Stimulated activated CD4-positive, alpha-beta T cell treated with anti-CD3 and anti-CD28 coated beads, Interleukin-1b, Interleukin-23, amount 100 ng/mL, for 24 hours (primary cell): ENCODE results near the gene ASIC2.

ENCODE experiments used
- DNase-seq, 4 experiments: peaks; one replicate each; pipeline ENCODE4 v3.0.0-alpha.2; 2020; ENCODE audit warnings: low read depth in 4 of 4, low spot score in 1 of 4

Gene ASIC2

DNA sequence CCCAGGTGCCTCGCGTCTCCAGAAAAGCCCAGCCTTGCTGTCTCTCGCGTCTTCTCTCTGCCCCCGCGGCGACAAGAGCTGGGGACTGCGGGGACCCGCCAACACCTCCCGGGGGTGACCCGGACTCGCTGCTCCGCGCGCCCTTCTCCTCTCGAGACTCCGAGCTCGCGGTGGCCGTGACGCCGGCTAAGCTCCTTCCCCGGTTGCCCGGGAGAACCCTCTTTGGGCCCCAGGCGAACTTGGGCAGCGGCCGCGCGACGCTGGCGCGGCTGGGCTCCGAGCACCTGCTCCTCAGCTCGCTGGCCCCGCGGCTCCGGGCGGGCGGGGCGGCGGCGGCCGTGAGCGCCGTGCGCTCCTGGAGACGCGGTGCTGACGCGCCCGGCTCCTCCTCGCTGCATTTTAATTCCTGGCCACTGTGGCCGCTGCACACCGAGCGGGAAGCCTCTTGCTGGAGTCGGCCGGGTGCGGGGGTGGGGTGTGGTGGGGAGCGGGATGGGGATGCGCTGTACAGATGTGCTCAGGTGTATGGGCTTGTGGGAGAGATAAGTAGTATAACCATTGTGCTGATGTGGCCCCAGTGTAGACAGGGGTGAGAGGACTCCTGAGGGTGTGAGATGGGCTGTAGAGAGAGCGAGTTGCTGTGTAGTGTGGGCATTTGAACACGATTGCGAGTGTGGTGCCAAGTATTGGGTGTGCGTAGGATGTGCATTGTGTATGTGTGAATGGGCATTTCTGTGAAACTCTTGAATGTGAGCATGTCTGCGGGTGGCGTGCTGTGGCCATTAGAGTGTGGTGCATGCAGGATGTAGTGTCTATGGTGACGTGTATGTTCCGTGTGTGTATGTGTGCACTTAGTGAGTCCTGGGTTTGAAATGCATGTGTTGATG is at the start of gene ASIC2:
Gene ASIC2, minus strand, starts transcription at position 315 of the 887 bp plus-strand sequence.
- DNase-seq: no peak

DNA sequence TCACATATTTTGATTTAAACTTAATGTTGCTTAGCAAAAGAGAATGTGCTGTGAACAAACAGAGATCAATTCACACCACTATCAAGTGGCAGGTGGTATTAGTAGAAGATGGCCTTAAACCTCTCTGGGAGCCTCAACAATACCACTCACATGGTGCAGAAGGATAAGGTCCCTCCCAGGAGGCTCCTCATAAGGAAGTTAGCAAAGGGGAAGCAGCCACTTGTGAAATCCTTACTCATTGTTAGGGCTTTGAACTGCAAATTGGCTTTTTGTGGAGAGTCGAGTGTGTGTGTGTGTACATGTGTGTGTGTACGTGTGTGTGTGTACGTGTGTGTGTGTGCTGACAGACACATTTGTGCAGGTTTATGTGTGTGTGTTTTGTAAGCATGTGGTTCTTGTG is 48.9 kb upstream of the ASIC2 start:
- no peak for DNase-seq

DNA sequence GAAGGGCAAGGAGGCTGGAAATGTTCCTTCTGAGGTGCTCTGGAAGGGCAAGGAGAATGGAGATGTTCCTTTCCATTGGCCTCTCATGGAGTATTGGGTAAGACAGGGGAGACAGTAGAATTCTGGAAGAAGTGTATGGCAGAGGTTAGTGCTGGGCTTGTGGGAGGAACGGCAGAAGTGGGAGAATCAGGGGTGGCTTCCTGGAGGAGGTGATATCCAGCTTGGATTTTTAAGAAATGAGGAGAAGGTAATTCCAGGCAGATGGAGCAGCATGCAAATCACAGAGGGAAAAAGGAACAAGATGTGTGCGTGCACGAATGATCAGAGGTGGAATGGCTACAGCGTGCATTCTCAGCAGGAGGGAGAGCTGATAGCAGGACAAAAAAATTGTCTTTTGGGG is 45.1 kb upstream of the ASIC2 start:
- DNase-seq: no peak

DNA sequence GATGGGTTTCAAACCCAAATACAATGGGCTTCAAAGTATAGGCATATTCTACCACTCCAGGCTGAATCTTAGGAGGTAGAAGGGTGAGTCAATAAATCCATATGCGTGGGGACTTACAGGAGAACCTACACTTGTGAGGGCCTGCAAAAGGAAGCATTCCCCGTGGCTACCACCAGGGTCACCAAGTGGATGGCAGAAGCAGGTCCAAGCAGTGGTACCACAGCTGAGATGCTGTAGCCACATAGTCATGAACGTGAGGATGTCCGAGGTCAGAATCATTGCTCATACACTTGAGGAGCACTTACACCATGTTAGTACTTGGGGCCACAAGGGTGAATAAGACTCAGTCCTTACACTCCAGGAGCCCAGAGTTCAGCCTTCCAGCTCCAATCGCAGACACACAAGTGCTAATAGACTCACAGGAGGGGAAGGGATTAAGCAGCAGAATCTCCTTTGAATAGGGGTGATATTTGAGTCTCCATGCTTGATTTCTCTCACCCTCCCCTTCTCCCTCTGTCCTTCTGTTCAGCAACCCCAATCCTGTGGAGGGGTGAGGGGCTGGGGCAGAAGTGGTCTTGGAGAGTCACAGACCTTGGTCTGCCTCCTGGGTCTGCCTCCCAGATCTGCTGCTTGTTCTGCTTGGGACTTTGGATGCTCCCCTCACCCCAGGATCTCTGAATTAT is 42.5 kb upstream of the ASIC2 start:
- no peak for DNase-seq

DNA sequence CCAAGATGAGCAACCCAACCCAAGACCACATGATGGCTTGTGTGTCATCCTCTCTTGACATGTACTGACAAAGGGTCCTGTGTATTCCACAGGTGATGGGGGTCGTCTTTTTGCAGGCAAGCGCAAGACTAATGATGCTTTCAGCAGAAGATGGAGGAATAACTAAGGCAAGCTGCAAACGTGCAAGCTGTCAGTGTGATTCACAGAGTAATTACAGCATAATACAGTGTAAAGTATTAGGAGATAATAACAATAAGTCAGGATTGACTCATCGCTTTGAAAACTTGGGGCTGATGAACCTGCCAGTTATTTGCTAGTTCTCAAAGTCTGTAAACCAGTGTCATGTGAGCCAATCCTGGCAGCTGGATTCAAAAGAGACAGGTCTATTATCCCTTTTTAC is 41.6 kb upstream of the ASIC2 start:
- no peak for DNase-seq

DNA sequence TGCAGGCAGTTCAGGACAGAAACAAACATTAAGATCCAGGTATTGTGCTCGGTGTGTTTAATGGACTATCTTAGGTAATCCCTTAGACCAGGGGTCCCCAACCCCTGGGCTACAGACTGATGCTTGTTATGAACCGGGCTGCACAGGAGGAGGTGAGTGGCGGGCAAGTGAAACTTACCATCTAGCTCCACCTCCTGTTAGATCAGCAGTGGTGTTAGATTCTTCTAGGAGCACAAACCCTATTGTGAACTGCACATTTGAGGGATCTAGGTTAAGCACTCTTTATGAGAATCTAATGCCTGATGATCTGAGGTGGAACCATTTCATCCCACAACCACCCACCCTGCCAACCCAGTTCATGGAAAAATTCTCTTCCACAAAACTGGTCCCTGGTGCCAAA is 37.8 kb upstream of the ASIC2 start:
- no peak for DNase-seq

DNA sequence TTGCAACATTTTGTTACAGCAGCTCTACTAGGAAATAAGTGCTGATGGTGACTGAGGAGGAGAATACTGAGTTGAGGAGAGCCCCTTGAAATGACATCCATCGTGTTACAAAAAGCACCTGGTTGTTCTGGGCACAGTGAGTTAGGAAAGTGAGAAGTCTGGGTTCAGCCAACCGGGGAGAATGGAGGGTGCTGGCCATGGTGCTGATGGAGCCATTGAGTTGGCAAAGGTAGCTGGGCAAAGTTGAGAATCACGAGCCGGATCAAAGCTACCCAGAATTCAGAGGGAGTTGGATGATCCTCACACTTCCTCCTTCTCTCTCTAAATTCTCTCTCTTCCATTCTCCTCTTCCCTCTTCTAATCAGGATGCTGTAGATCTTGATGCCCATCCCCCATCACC is 35.0 kb upstream of the ASIC2 start:
- no peak for DNase-seq

DNA sequence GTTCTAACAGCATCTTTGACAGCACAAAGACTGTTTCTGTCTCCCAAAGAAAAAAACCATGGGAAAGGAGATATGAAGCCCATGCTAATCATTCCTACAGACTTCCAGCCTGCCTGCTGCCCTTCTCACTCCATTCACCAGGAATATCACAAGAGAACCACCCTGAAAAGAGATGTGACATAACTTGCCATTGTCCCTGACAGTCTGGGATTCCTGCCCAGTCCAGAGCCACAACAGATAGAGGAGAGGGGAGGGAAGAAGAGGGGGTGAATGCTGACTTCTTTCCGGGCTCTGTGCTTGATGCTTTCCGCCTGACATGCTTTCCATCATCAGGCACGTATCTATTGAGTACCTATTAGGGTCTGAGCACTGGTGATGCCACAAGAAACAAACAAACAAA is 31.6 kb upstream of the ASIC2 start:
- no peak for DNase-seq

DNA sequence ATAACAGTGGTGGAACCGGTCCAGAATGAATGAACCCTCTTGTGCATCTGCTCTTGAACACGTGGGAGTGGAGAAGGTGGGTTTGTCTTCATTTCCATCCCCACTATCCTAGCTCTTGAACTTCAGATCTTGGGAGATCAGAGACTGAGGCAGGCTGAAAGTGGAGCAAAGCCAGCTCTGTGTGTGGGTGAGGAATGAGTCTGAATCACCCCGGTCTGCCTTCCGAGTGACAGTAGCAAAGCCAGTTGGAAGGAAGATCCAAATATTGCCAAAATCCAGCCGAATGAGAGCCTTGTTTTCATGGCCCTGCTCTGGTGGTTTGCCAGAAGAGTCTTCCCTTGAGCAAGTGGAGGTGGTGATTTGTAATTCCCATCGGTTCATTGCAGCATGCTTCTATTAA is 29.0 kb upstream of the ASIC2 start:
- no peak for DNase-seq

DNA sequence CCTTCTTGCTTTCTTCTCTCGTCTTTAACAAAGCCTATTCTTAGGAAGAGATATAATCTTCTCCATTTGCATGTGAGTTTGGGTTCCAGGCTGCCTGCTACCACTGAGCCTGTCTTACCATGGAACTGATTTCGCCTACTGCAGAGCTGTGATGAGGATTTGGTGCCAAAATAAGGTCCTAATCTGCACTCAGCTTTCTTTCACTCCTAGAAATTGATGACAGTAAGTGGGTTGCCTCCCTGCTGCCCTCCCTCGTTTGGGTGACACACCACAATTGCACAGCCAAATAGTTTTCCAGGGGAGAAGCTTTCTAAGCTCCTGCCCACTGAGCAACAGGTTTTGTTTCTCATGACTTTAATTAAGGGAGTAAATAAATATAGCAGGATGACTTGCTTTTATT is 25.1 kb upstream of the ASIC2 start:
- DNase-seq: no peak

DNA sequence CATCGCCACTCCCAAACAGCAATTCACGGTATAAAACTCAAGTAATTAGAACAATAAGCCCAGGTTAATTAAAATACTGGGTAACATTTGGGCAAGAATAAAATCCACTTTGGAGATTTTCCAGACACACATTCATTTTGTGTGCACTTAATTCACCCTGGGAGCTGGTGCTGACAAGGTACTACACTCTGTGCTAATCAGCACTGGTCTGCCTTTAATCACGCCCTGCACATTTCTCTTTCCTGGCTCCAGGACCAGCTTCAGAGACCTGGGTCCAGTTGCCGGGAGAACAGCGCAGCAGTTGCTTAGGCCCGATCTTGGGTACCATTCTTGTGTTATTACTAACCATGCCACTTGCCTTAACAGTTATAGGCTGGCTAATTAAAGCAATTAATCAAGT is 23.7 kb upstream of the ASIC2 start:
- DNase-seq: no peak

DNA sequence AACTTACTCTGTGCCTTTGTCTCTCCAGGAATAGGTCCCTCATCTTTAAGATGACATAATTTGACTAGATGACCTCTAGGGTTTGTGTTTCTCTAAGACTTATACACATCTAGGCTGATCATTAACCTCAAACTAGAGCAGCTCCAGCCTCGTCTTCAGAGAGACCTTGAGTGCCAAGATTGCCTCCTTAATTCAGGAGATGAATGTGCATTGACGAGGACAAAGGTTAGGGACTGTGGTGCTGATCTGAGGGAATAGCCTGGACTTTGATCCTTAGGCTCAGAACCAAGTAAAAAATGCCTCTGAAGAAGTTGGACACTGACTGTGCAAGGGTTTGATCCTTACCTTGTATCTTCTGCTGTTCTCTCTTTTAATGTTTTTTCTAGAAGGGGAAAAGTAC is 17.2 kb upstream of the ASIC2 start:
- DNase-seq: no peak

DNA sequence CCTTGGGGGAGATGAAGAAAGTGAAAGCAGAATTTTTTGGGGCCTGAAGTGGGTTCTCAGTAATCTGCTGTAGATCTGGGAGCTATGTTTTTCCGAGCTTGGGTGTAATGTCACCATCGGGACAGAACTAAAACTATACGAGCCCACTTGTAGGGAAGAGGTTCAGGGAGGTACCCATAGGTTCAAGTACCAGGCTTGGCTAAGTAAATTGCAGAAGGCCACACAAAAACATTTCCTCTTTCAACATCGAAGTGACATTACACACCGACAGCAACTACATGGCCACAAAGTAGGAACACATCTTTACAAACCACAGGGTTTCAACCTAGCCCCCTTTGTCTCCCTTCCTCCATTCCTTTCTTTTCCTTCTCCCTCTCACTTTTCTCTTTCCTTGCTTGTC is 10.2 kb upstream of the ASIC2 start:
- DNase-seq: no peak

DNA sequence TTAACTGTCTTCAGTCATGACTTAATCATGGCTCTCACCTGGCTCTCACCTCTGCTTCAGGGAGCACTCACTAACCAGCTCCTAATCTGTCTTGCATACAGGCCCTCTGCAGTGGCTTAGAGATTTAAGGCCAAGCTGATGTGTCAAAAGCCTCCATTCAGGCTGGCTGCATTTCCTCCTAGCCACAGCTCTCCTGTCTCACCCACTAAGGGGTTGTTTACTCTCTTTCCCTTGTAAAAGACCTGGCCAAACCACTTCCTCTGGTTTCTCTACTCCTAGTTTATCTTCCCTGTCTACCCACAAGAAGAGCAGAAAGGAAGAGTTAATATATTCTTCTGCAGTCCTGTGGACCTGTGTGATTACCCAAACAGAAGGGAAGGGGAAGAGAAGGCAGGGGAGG is 9.3 kb upstream of the ASIC2 start:
- no peak for DNase-seq

DNA sequence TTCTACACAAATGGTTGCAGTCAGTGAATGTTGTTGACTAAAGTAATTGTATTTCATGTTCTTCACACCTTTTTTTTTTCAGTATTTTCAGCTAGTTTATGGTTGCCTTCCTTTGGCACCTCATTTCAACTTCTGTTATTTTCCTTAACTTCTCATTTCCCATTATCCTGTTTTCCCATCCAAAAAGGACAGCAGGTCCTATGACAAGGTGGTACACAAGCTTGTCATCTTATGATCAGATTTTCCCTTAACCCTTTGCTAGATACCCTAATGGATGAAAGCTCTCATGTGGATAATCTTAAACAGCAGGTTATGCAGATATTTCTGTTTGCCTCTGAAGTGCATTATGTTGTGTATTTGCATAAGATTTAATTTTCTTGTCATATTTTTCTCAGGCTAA is 7.1 kb upstream of the ASIC2 start:
- DNase-seq: no peak

DNA sequence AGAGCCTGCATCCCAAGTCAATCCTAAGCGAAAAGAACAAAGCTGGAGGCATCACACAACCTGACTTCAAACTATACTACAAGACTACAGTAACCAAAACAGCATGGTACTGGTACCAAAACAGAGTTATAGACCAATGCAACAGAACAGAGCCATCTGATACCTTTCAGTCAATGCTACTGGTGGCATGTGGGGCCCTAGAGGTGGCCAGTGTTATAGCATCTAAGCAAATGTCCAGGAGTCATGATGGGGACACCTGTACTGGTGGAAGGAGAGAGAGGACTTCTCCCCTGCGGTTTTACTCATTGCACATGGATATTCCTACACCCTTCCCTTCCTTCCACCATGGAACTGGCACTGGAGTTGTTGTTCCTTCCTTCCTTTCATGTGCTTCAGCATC is 6.0 kb upstream of the ASIC2 start:
- DNase-seq: no peak

DNA sequence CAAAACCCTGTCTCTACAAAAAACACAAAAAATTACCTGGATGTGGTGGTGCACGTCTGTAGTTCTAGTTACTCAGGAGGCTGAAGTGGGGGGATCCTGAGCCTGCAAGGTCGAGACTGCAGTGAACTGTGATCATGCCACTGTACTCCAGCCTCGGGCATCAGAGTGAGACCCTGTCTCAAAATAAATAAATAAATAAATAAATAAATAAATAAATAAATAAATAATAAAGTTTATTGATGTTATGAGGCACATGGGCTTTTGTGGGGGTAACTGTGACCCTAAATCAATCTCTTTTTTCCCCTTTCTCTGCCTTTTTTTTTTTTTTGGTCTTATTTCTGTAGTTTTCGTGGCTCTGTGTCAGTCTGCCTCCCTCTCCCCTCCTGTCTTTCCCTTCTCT is 4.5 kb upstream of the ASIC2 start:
- no peak for DNase-seq

DNA sequence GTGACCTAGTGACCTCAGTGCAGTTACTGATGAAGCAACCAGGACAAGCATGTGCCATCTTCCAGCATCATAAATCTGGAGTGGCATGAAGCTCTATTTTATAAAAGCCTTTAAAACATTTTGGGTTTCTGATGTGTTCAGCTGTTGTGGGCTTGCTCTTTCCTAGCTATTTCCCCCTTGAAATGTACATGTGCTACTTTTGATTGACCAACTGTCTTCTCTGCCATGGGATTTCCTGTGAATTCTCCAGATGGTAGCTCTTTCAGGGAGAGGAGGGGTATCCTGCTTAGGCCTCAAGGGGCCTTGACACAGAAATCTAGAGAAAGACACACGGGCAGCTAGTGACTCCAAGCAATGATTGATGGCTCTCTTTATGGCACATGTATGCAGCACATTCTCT is 1.9 kb upstream of the ASIC2 start:
- DNase-seq: no peak

DNA sequence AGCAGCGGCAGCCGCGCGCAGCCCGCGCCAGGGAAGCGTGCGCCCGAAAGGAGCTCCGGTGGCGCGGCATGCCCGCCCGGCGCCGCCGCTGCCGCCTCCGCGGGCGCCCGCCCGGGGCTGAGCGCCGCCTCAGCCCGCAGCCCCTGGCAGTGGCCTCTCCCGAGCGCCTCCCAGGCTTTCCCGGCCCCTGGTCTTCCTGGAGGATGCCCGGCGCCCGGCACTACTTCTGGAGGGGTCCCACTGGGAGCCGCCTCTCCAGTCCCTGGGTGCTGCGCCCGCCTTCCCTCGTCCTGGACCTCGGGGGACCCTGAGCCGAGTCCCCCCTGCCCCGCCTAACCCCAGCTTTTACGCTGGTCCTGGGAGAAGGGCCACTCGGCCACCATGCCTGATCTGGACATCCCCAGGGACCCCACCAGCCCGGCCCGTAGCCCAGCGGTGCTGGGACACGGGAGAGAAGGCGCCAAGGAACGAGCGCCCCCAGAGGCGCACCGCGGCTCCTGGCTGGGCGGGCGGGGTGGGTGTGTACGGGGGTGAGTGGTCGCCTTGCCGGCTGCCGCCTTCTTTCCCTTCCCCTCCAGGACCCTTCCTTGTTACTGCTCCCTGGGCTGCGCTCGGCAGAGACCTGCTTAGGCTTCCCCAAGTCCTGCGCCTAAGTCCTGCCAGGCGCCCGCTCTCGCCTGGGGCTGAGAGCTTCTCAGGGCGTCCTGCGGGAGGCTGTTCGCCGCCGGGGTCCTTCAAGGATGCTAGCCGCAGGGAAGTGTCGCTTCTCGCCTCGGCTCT is 704 bp downstream of the ASIC2 start:
- no peak for DNase-seq

DNA sequence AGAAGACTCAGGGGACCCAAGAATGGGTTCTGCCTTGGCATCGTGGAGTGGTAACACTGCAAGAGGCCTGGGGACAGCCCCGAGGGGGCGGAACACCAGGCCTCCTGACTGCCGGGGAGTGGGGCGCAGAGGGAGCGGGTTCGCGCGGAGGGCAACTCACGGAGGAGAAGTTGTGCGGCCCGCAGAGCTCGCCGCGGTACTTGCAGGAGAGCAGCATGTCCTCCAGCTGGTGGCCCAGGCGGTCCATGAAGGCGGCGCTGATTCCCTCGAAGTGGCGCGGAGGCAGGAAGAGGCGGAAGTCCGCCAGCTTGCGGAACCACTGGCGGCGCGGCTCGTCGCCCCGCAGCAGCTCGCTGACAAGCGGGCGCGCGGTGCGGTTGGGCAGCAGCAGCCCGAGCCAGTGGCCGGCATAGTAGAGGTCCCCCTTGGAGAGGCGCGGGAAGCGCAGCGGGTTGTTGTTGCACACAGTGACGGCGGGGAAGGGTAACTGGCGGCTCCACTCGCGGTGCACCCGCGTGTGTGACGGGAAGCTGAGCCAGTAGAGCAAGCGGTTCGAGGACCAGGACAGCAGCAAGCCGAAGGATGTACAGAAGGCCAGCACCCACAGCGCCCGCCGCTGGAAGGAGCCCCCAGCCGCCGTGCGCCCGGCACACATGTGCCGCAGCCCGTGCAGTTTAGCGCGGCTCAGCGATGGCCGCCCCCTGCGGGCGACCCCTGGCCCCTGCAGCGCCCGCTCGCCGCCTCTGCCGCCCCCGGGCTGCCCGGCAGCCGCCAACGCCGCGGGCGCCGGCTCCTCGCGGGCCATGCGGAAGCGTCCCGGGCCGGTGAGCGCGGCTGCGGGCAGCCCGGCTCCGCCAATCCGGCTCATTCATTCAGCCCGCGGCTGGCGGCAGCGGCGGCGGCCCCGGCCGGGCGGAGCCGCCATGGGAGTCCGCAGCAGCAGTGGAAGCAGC is 1.6 kb downstream of the ASIC2 start:
- no peak for DNase-seq

DNA sequence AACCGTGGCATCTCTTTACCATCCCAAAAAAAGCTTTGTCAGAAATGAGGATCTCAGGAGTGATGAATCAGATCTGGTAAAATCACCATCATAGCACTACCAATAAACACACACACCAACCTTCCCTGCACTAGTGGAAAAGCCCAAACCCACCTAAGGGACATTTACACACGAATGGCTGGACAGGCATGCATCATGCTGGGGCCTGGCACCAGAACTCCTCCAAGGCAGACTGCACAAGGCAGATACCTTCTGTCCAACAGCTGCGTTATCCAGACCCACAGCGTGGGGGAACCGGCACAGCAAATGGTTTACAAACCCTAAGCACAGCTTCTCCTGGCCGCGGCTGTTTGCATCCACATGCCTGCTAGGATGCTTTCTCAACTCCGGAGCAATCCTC is 2.8 kb downstream of the ASIC2 start:
- no peak for DNase-seq
